ENCODE measurements around the gene DGLUCY. TPM values are rescaled to one million over a fixed set of nuclear protein-coding genes. Genes with fewer than 3 reads are reported as not detected.
"Not testable (repeated sequence)": the region's sequence is repeated elsewhere in the genome, so short reads cannot be mapped to it uniquely, and the experiment has no call there.

Gene DGLUCY
- total RNA-seq, 8 experiments from 2014 or later: 15.1 to 116 (median 33.6) TPM

- Histone ChIP-seq H3K4me3 (no peak overlapping the region), H3K4me1 (replicated peaks in 1 of 2) (peaks cover 0 to 3% of the 10 kb centered on the region in 2 donors), H3K27ac (no peak overlapping the region)
- in situ Hi-C loops (cut with MboI; ENCODE audit: low pct_unique_long_range_greater_than_20kb in 2 of 9, low sequenced_read_pairs in 9 of 9, unreplicated experiment in 9 of 9): no loop called here
- no peak for ATAC-seq (replicated peaks in 6 of 8)
These were observed 70.7 kb downstream of the DGLUCY start for GRCh38 chr14:91184559-91184958.

DNA sequence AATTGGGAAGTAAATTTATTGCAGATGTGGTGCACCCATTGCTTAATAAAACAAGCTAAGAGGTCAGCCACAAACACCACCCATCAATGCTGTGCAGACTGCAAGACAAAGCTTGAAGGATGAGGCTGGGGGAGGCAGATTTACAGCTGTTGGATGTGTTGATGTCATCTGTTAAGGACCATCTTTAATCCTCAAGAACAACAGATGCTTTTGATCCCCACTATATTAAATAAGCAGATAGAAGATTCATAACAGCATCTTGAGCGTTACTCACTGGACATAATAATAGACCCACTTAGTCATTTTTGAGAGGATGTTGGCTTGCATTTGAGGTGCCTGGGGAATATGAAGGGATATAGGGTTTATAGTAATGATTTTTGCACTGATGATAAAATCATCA lies 71.8 kb downstream of the DGLUCY start:
- in situ Hi-C loops (cut with MboI; ENCODE audit: low pct_unique_long_range_greater_than_20kb in 2 of 9, low sequenced_read_pairs in 9 of 9, unreplicated experiment in 9 of 9): no loop called here
- peak in 5 of 8 experiments; percentile 44 to 91 (median 76) for ATAC-seq (replicated peaks in 6 of 8)
- no peak overlapping the region for H3K27ac ChIP-seq
- WGBS, 10 experiments: 0 to 92% (median 67%) methylated on average over 1 of the region's 1 CpG; no CpG with 5 or more reads in 2 of the 10 experiments
- peaks cover 0 to 3% of the 10 kb centered on the region in 2 donors for H3K4me1 ChIP-seq (replicated peaks in 1 of 2)
- no peak overlapping the region for H3K4me3 ChIP-seq

DNA sequence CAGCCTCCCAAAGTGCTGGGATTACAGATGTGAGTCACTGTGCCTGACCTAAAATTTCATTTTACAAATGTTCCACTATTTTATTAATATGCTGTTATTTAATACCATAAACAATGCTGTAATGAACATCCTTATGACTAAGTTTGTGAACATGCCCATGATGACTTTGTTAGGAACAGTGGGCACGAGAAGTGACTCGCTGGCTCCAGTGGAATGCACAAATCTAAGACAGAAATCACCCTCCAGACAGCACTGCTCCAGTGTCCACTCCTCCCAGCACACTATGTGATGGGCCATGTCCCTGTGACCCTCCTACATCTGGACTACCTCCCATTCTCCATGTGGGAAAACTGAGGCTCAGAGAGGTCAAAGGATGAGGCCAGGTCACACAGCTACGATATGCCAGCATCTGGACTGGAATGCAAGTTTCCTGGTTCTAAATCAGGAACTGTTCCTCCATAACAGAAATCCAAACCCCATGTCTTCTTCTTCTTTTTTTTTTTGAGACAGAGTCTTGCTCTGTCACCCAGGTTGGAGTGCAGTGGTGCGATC lies 72.7 kb downstream of the DGLUCY start:
- Histone ChIP-seq H3K27ac (no peak overlapping the region), H3K4me1 (replicated peaks in 1 of 2) (peaks cover 0 to 3% of the 10 kb centered on the region in 2 donors), H3K4me3 (no peak overlapping the region)
- in situ Hi-C loops (cut with MboI; ENCODE audit: low pct_unique_long_range_greater_than_20kb in 2 of 9, low sequenced_read_pairs in 9 of 9, unreplicated experiment in 9 of 9): no loop called here
- WGBS, 10 experiments: 94 to 100% (median 100%) methylated on average over 1 to 4 of the region's 4 CpGs; no CpG with 5 or more reads in 4 of the 10 experiments
- ATAC-seq (replicated peaks in 6 of 8): no peak

GRCh38 chr14:91187271-91187670 lies 73.4 kb downstream of the DGLUCY start:
- no peak for ATAC-seq (replicated peaks in 6 of 8)

GRCh38 chr14:91190853-91191252 lies 77.0 kb downstream of the DGLUCY start:
- no peak overlapping the region for H3K4me3 ChIP-seq

More at GRCh38 chr14:91187271-91187670, 73.4 kb downstream of the DGLUCY start:
- in situ Hi-C loops (cut with MboI; ENCODE audit: low pct_unique_long_range_greater_than_20kb in 2 of 9, low sequenced_read_pairs in 9 of 9, unreplicated experiment in 9 of 9): no loop called here
- 87 to 100% (median 98%) methylated on average over 1 to 7 of the region's 13 CpGs; no CpG with 5 or more reads in 4 of the 10 experiments for WGBS, 10 experiments
- H3K4me1 ChIP-seq (replicated peaks in 1 of 2): peaks cover 0 to 3% of the 10 kb centered on the region in 2 donors
- H3K27ac ChIP-seq: no peak overlapping the region
- no peak overlapping the region for H3K4me3 ChIP-seq

GRCh38 chr14:91193069-91193468 lies 79.2 kb downstream of the DGLUCY start:
- Histone ChIP-seq H3K4me3 (no peak overlapping the region), H3K27ac (no peak overlapping the region), H3K4me1 (replicated peaks in 1 of 2) (no peaks in the 10 kb centered on the region)
- 60 to 98% (median 88%) methylated on average over 1 to 6 of the region's 12 CpGs; no CpG with 5 or more reads in 3 of the 10 experiments for WGBS, 10 experiments
- in situ Hi-C loops (cut with MboI; ENCODE audit: low pct_unique_long_range_greater_than_20kb in 2 of 9, low sequenced_read_pairs in 9 of 9, unreplicated experiment in 9 of 9): no loop called here
- no peak for ATAC-seq (replicated peaks in 6 of 8)

More at GRCh38 chr14:91190853-91191252, 77.0 kb downstream of the DGLUCY start:
- 86 to 100% (median 94%) methylated on average over 1 to 4 of the region's 9 CpGs; no CpG with 5 or more reads in 5 of the 10 experiments for WGBS, 10 experiments
- ATAC-seq (replicated peaks in 6 of 8): no peak
- in situ Hi-C loops (cut with MboI; ENCODE audit: low pct_unique_long_range_greater_than_20kb in 2 of 9, low sequenced_read_pairs in 9 of 9, unreplicated experiment in 9 of 9): no loop called here
- Histone ChIP-seq H3K27ac (no peak overlapping the region), H3K4me1 (replicated peaks in 1 of 2) (no peaks in the 10 kb centered on the region)

DNA sequence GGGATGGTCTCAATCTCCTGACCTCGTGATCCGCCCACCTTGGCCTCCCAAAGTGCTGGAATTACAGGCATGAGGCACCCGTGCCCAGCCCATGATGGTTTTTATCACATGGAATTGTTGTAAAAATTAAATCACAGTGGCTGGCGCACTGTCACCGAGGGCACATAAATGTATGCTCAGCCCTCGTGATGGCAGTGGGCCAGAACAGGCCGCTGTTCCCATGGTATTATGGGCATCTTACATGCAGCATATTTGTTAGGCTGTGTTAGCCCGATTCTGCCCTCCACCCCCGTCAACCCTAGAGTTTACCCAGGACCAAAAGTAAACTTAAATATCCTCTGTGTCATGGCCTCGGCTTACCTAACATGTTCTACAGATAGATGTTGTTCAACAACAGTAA lies 82.0 kb downstream of the DGLUCY start:
- in situ Hi-C loops (cut with MboI; ENCODE audit: low pct_unique_long_range_greater_than_20kb in 2 of 9, low sequenced_read_pairs in 9 of 9, unreplicated experiment in 9 of 9): no loop called here
- no peak overlapping the region for H3K27ac ChIP-seq

DNA sequence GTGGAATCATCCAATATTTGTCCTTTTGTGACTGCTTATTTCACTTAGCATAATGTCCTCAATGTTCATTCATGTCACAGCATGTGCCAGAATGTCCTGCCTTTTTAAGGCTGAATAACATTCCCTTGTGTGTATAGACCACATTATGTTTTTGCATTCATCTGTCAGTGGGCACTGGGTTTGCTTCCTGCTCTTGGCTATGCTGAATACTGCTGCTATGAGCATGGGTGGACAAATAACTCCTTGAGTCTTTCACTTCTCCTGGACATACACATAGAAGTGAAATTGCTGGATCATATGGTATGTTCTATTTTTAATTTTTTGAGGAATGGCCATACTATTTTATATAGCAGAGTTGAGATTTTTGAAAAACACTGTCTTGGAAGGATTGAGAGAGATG lies 83.8 kb downstream of the DGLUCY start:
- Histone ChIP-seq H3K4me1 (replicated peaks in 1 of 2) (no peaks in the 10 kb centered on the region), H3K4me3 (no peak overlapping the region), H3K27ac (no peak overlapping the region)
- in situ Hi-C loops (cut with MboI; ENCODE audit: low pct_unique_long_range_greater_than_20kb in 2 of 9, low sequenced_read_pairs in 9 of 9, unreplicated experiment in 9 of 9): no loop called here
- no peak for ATAC-seq (replicated peaks in 6 of 8)

More for the DNA sequence above, 82.0 kb downstream of the DGLUCY start:
- Histone ChIP-seq H3K4me1 (replicated peaks in 1 of 2) (no peaks in the 10 kb centered on the region), H3K4me3 (no peak overlapping the region)
- no peak for ATAC-seq (replicated peaks in 6 of 8)
- 88 to 100% (median 96%) methylated on average over 1 to 10 of the region's 10 CpGs; no CpG with 5 or more reads in 5 of the 10 experiments for WGBS, 10 experiments

GRCh38 chr14:91200802-91201201 lies 86.9 kb downstream of the DGLUCY start:
- H3K27ac ChIP-seq; H3K4me3 ChIP-seq; ATAC-seq (replicated peaks in 6 of 8); H3K4me1 ChIP-seq (replicated peaks in 1 of 2); in situ Hi-C loops (cut with MboI; ENCODE audit: low pct_unique_long_range_greater_than_20kb in 2 of 9, low sequenced_read_pairs in 9 of 9, unreplicated experiment in 9 of 9): not testable (repeated sequence)
- 100% methylated on average over 1 of the region's 6 CpGs; no CpG with 5 or more reads in 8 of the 10 experiments for WGBS, 10 experiments

GRCh38 chr14:91202234-91202974 lies 88.5 kb downstream of the DGLUCY start:
- Histone ChIP-seq H3K4me3 (no peak overlapping the region), H3K27ac (no peak overlapping the region), H3K4me1 (replicated peaks in 1 of 2) (no peaks in the 10 kb centered on the region)
- WGBS, 10 experiments: 39 to 100% (median 89%) methylated on average over 1 to 7 of the region's 15 CpGs; no CpG with 5 or more reads in 1 of the 10 experiments
- in situ Hi-C loops (cut with MboI; ENCODE audit: low pct_unique_long_range_greater_than_20kb in 2 of 9, low sequenced_read_pairs in 9 of 9, unreplicated experiment in 9 of 9): no loop called here
- peak in 3 of 8 experiments; percentile 93 to 97 (median 97) for ATAC-seq (replicated peaks in 6 of 8)

DNA sequence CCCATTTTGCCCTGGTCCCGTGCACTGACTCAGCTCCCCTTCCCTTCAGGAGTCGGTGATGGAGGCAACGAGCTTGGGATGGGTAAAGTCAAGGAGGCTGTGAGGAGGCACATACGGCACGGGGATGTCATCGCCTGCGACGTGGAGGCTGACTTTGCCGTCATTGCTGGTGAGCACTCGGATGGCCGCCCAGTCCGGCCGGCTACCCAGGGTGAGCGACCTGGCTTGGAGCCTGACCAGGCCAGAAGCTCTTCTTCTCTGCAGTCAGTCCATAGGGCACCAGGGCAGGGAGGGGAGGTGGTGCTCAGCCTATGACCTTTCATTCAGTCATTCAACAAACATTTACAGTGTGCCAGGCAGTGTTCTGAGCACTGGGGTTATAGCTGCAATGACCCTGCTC lies 90.8 kb downstream of the DGLUCY start:
- ATAC-seq (replicated peaks in 6 of 8): no peak
- 80 to 95% (median 91%) methylated on average over 1 to 13 of the region's 14 CpGs; no CpG with 5 or more reads in 6 of the 10 experiments for WGBS, 10 experiments
- in situ Hi-C loops (cut with MboI; ENCODE audit: low pct_unique_long_range_greater_than_20kb in 2 of 9, low sequenced_read_pairs in 9 of 9, unreplicated experiment in 9 of 9): no loop called here
- H3K4me1 ChIP-seq (replicated peaks in 1 of 2): no peaks in the 10 kb centered on the region
- H3K27ac ChIP-seq: no peak overlapping the region
- no peak overlapping the region for H3K4me3 ChIP-seq

GRCh38 chr14:91205459-91205858 lies 91.6 kb downstream of the DGLUCY start:
- 79 to 100% (median 88%) methylated on average over 1 to 7 of the region's 7 CpGs; no CpG with 5 or more reads in 1 of the 10 experiments for WGBS, 10 experiments

GRCh38 chr14:91207008-91207407 lies 93.1 kb downstream of the DGLUCY start:
- in situ Hi-C loops (cut with MboI; ENCODE audit: low pct_unique_long_range_greater_than_20kb in 2 of 9, low sequenced_read_pairs in 9 of 9, unreplicated experiment in 9 of 9): no loop called here
- no peaks in the 10 kb centered on the region for H3K4me1 ChIP-seq (replicated peaks in 1 of 2)
- WGBS, 10 experiments: 78 to 100% (median 84%) methylated on average over 1 to 3 of the region's 3 CpGs
- ATAC-seq (replicated peaks in 6 of 8): no peak
- no peak overlapping the region for H3K4me3 ChIP-seq
- no peak overlapping the region for H3K27ac ChIP-seq

More at GRCh38 chr14:91205459-91205858, 91.6 kb downstream of the DGLUCY start:
- H3K27ac ChIP-seq: no peak overlapping the region
- H3K4me1 ChIP-seq (replicated peaks in 1 of 2): no peaks in the 10 kb centered on the region
- no peak overlapping the region for H3K4me3 ChIP-seq
- ATAC-seq (replicated peaks in 6 of 8): no peak
- in situ Hi-C loops (cut with MboI; ENCODE audit: low pct_unique_long_range_greater_than_20kb in 2 of 9, low sequenced_read_pairs in 9 of 9, unreplicated experiment in 9 of 9): no loop called here
